Smooth muscle cell of the coronary artery (primary cell): Measurements from ENCODE around the gene TMEM44. TPM values are rescaled to one million over a fixed set of nuclear protein-coding genes. Genes with fewer than 3 reads are reported as not detected.

Source experiments
- total RNA-seq: library from RNA; depleted of rRNA; stranded (reverse); fragments of >200 nt; gene quantifications from 2 replicates; pipeline ENCODE4 v1.2.3, GENCODE V29; 2014; ENCODE audit warnings: low replicate concordance

TMEM44 gene, protein sequence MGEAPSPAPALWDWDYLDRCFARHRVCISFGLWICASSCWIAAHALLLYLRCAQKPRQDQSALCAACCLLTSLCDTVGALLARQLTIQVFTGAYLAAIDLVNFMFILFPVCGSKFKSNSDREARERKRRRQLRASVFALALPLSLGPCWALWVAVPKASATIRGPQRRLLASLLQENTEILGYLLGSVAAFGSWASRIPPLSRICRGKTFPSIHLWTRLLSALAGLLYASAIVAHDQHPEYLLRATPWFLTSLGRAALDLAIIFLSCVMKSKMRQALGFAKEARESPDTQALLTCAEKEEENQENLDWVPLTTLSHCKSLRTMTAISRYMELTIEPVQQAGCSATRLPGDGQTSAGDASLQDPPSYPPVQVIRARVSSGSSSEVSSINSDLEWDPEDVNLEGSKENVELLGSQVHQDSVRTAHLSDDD
- total RNA-seq, result 8.4 and 35.2 TPM in 2 replicates

GRCh38 chr3:194633349-194634004, at the start of gene TMEM44:
Gene TMEM44, minus strand, starts transcription at chr3:194633419. Its CDS starts 204 bp downstream, at chr3:194633215.

DNA sequence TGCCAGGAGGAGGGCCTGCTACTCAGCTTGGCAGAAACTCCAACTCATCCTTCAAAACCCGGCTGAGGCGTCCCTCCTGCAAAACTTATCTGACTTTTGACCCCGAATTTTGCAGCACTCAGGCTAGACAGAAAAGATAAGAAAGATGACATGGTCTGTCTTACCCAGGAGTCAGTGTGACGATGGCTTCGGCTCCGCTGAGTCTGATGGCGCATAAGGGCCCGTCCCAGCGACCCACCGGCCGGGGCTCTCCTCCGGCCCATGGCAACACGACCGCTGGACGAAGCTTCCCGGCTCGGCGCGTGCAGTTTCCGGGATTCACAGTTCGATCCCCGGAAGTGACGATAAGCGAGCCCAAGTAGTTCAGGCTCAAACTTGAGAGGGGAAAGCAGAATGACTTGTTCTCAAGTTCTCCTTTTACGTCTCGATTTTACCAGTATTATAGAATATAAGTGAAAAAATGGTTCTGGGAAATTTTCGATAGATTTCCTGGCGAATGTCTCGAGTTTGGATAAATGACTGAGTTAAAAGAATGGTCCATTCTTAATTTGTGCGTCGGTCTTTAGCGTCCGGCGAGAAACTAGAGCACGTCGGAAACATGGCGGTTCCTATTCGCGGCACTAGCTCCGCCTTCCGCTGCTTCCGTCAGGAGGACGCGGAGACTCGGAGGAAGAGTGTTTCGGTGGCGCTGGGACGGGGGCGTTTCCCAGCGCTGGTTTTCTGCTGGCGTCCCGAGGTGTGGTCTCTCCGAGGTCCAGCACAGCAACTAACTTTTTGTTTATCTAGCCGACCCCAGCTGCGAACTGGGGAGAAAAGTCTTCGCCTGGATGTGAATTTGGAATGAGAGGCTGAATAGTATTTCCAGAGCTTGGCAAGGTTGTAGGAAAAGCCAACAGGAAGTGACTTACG, 38.9 kb upstream of the TMEM44 start, which contains the start of gene LSG1:
LSG1 (minus strand) TSS at position 292 of the 909 bp plus-strand sequence; CDS start at position 263, 29 bp downstream.

Other genes with a start within 250 kb of the TMEM44 start
- gene GP5, start 234.2 kb downstream of the TMEM44 start, total RNA-seq, result 0.83 TPM in 1 of 2 replicates, not detected in the other
- 195 and 1,354 TPM in 2 replicates for gene ATP13A3, start 146.4 kb downstream of the TMEM44 start, total RNA-seq
- gene LSG1, start 38.8 kb upstream of the TMEM44 start, total RNA-seq, result 27.1 and 29.5 TPM in 2 replicates
- gene FAM43A, start 52.5 kb upstream of the TMEM44 start, total RNA-seq, result 9.8 and 37.3 TPM in 2 replicates